Esophagus muscularis mucosa (tissue), 4 donors: ENCODE results near the gene CD6. TPM values are rescaled to one million over a fixed set of nuclear protein-coding genes. Genes with fewer than 3 reads are reported as not detected.

Source experiments
- DNase-seq: peaks from one replicate; pipeline ENCODE4 v3.0.0-alpha.2; 2017; ENCODE audit errors: extremely low spot score
- H3K27ac ChIP-seq, 4 donors: fragments of 200-600 bp; sonication (generic); replicated peaks in 1 of 4; 1 replicate in 3 of 4; 2 replicates in 1 of 4; pipeline ENCODE4 v1.5.1; 2016 to 2019; ENCODE audit warnings: mild to moderate bottlenecking in 1 of 4
- H3K27me3 ChIP-seq, 4 donors: fragments of 200-600 bp; sonication (generic); one replicate each; pipeline versions ENCODE4 v1.5.1 to v1.6.0; 2016 to 2019
- H3K36me3 ChIP-seq, 4 donors: fragments of 200-600 bp; sonication (generic); one replicate each; pipeline ENCODE4 v1.5.1; 2016 to 2019
- H3K4me1 ChIP-seq, 4 donors: fragments of 200-600 bp; sonication (generic); one replicate each; pipeline ENCODE4 v1.5.1; 2016 to 2019
- H3K4me3 ChIP-seq, 4 donors: fragments of 200-600 bp; sonication (generic); 1 replicate in 2 of 4; 2 replicates in 2 of 4; pipeline ENCODE4 v1.5.1; 2016 to 2019; ENCODE audit warnings: mild to moderate bottlenecking in 4 of 4, moderate library complexity in 1 of 4
- H3K9me3 ChIP-seq, 4 donors: fragments of 200-600 bp; sonication (generic); 1 replicate in 3 of 4; 2 replicates in 1 of 4; pipeline ENCODE4 v1.5.1; 2016 to 2019
- EP300 ChIP-seq: sonication (generic); formaldehyde crosslinking; IDR thresholded peaks from one replicate; pipeline ENCODE4 v1.6.1; 2017; ENCODE audit warnings: antibody characterized with exemption
- POLR2A ChIP-seq: fragments of 450-650 bp; IDR thresholded peaks from one replicate; pipeline ENCODE4 v1.6.1; 2017; ENCODE audit warnings: antibody characterized with exemption, moderate library complexity, mild to moderate bottlenecking, low read depth
- POLR2AphosphoS5 ChIP-seq, 2 donors: sonication (generic); formaldehyde crosslinking; IDR thresholded peaks; one replicate each; pipeline ENCODE4 v1.6.1; 2017; ENCODE audit warnings: antibody characterized with exemption in 2 of 2
- WGBS: methylation state at CpG from one replicate; pipeline ENCODE4 v1.1.5; 2018; 5-methylcytosine and 5-hydroxymethylcytosine counted together
- intact Hi-C: fragments of 100-400 bp; cut with DNase I; formaldehyde crosslinking; loops from one replicate; pipeline ENCODE4 v1.15.1; 2023
- total RNA-seq, 4 donors: library from RNA; depleted of rRNA; stranded (reverse); fragments of >200 nt; gene quantifications; one replicate each; pipeline versions ENCODE4 v1.1.0 to v1.2.1, GENCODE V29; 2016
- TF ChIP-seq, protein P1 (sequence below), 3 experiments: fragments of 200-600 bp in 2 of 3; fragments of 450-650 bp in 1 of 3; sonication (generic) in 2 of 3; IDR thresholded peaks; one replicate each; pipeline ENCODE4 v1.5.1; 2017 to 2019; ENCODE audit warnings: antibody characterized with exemption in 3 of 3, mild to moderate bottlenecking in 2 of 3, moderate library complexity in 1 of 3

Gene CD6
- 1 to 10 TPM in 2 of 4 donors, under 1 TPM in 1, not detected in 1; 0.32 to 2.2 (median 1.3) TPM for total RNA-seq

DNA sequence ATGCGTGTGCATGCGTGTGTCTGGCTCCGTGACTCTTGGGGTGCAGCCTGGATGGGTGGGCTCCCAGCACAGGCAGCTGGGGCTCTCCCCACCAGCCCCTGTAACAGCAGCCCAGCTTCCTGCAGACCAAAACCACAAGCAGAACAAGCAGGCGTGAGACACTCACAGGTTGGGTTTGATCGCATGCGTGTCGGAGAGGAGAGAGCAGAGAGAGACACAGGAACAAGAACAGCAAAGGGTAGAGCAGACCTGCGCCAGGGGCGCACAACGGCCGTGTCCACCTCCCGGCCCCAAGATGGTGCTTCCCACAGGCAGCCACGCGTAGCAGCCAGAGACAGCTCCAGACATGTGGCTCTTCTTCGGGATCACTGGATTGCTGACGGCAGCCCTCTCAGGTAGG lies at the start of gene CD6:
Gene CD6 (plus strand): TSS at position 161 of the 400 bp plus-strand sequence. CDS start 186 bp downstream, at position 347.
- Histone ChIP-seq H3K27me3 (no peaks in the 10 kb centered on the region), H3K4me1 (no peaks in the 10 kb centered on the region), H3K4me3 (no peak within 1 kb of the TSS), H3K27ac (no peak within 1 kb of the TSS), H3K36me3 (no peaks in the 10 kb centered on the region), H3K9me3 (no peaks in the 10 kb centered on the region)
- TF ChIP-seq POLR2AphosphoS5 (IDR thresholded peaks at IDR 0.05) (no peak), POLR2A (no peak), EP300 (no peak)
- TF ChIP-seq, protein P1, sequence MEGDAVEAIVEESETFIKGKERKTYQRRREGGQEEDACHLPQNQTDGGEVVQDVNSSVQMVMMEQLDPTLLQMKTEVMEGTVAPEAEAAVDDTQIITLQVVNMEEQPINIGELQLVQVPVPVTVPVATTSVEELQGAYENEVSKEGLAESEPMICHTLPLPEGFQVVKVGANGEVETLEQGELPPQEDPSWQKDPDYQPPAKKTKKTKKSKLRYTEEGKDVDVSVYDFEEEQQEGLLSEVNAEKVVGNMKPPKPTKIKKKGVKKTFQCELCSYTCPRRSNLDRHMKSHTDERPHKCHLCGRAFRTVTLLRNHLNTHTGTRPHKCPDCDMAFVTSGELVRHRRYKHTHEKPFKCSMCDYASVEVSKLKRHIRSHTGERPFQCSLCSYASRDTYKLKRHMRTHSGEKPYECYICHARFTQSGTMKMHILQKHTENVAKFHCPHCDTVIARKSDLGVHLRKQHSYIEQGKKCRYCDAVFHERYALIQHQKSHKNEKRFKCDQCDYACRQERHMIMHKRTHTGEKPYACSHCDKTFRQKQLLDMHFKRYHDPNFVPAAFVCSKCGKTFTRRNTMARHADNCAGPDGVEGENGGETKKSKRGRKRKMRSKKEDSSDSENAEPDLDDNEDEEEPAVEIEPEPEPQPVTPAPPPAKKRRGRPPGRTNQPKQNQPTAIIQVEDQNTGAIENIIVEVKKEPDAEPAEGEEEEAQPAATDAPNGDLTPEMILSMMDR (IDR thresholded peaks at IDR 0.05), result no peak
- no peak for DNase-seq
- WGBS, result 90% methylated on average over 12 of the region's 16 CpGs
- intact Hi-C loops, result loop anchor here (2.0 kb wide), 1 partner anchor 157 kb away; no protein-coding TSS in a partner anchor

GRCh38 chr11:60921777-60922335 lies 49.6 kb upstream of the CD6 start:
- H3K9me3 ChIP-seq, result no peaks in the 10 kb centered on the region
- peaks cover 0 to 30% (median 7%) of the 10 kb centered on the region in 4 donors for H3K27me3 ChIP-seq
- H3K4me3 ChIP-seq, result no peak overlapping the region
- H3K36me3 ChIP-seq, result peaks cover 34 to 45% (median 39%) of the 10 kb centered on the region in 4 donors
- DNase-seq, result no peak
- H3K4me1 ChIP-seq, result peaks cover 46 to 54% (median 50%) of the 10 kb centered on the region in 4 donors
- intact Hi-C loops, result no loop called here
- H3K27ac ChIP-seq, result no peak overlapping the region
- TF ChIP-seq, protein P1 (IDR thresholded peaks at IDR 0.05), result no peak
- TF ChIP-seq EP300 (no peak), POLR2AphosphoS5 (IDR thresholded peaks at IDR 0.05) (no peak), POLR2A (no peak)
- 80% methylated on average over 21 of the region's 23 CpGs for WGBS

- Histone ChIP-seq H3K9me3 (no peaks in the 10 kb centered on the region), H3K36me3 (peaks cover 34 to 42% (median 39%) of the 10 kb centered on the region in 4 donors), H3K4me1 (peaks cover 40 to 48% (median 42%) of the 10 kb centered on the region in 4 donors), H3K27me3 (peaks cover 0 to 35% (median 7%) of the 10 kb centered on the region in 4 donors), H3K4me3 (no peak overlapping the region), H3K27ac (no peak overlapping the region)
- DNase-seq, result no peak
- WGBS, result 85% methylated on average over 6 of the region's 6 CpGs
- TF ChIP-seq EP300, result no peak
- TF ChIP-seq, protein P1 (IDR thresholded peaks at IDR 0.05), result no peak
- TF ChIP-seq POLR2A, result no peak
- no peak for TF ChIP-seq POLR2AphosphoS5 (IDR thresholded peaks at IDR 0.05)
- intact Hi-C loops, result no loop called here
Measured at GRCh38 chr11:60922906-60923305, 48.6 kb upstream of the CD6 start.

GRCh38 chr11:60923326-60923725 lies 48.2 kb upstream of the CD6 start:
- 67% methylated on average over 5 of the region's 5 CpGs for WGBS
- no peak overlapping the region for H3K4me3 ChIP-seq
- no peak for TF ChIP-seq POLR2A
- TF ChIP-seq POLR2AphosphoS5 (IDR thresholded peaks at IDR 0.05), result no peak
- TF ChIP-seq, protein P1 (IDR thresholded peaks at IDR 0.05), result no peak
- no peak for TF ChIP-seq EP300
- intact Hi-C loops, result no loop called here
- H3K9me3 ChIP-seq, result no peaks in the 10 kb centered on the region
- H3K27ac ChIP-seq, result no peak overlapping the region
- H3K27me3 ChIP-seq, result peaks cover 0 to 35% (median 7%) of the 10 kb centered on the region in 4 donors
- H3K36me3 ChIP-seq, result peaks cover 34 to 42% (median 39%) of the 10 kb centered on the region in 4 donors
- peaks cover 37 to 44% (median 40%) of the 10 kb centered on the region in 4 donors for H3K4me1 ChIP-seq
- no peak for DNase-seq
